ENCODE measurements around the gene DIP2C. TPM values are rescaled to one million over a fixed set of nuclear protein-coding genes. Genes with fewer than 3 reads are reported as not detected.
"Not testable (repeated sequence)": the region's sequence is repeated elsewhere in the genome, so short reads cannot be mapped to it uniquely, and the experiment has no call there.

Gene DIP2C
- total RNA-seq, 8 experiments from 2014 or later, result 1.9 to 26.3 (median 19.8) TPM

DNA sequence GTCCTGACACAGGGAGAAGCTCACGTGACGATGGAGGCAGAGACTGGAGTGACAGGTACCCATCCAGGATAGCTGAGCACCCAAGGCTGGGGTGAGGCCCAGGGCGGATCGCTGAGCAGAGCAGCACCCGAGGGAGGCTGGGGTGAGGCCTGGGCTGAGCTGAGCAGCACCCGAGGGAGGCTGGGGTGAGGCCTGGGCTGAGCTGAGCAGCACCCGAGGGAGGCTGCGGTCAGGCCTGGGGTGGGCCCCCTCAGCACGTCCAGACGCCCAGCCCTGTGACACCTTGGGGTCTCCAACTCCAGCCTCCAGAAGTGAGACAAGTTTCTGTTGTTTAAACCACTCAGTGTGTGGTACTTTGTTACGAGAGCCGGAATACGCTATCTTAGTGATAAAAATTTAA, 318.0 kb downstream of the DIP2C start:
- Histone ChIP-seq H3K4me3 (no peak overlapping the region), H3K27ac (no peak overlapping the region), H3K4me1 (replicated peaks in 1 of 2) (peaks cover 2 to 7% of the 10 kb centered on the region in 2 donors)
- WGBS, 10 experiments, result 20 to 100% (median 100%) methylated on average over 1 to 6 of the region's 13 CpGs; no CpG with 5 or more reads in 1 of the 10 experiments
- ATAC-seq (replicated peaks in 6 of 8), result no peak
- in situ Hi-C loops (cut with MboI; ENCODE audit: low pct_unique_long_range_greater_than_20kb in 2 of 9, low sequenced_read_pairs in 9 of 9, unreplicated experiment in 9 of 9), result no loop called here

GRCh38 chr10:370449-370825, 319.0 kb downstream of the DIP2C start:
- in situ Hi-C loops (cut with MboI; ENCODE audit: low pct_unique_long_range_greater_than_20kb in 2 of 9, low sequenced_read_pairs in 9 of 9, unreplicated experiment in 9 of 9), result no loop called here
- peaks cover 2 to 7% of the 10 kb centered on the region in 2 donors for H3K4me1 ChIP-seq (replicated peaks in 1 of 2)
- 52 to 100% (median 89%) methylated on average over 1 to 4 of the region's 6 CpGs; no CpG with 5 or more reads in 1 of the 10 experiments for WGBS, 10 experiments
- H3K27ac ChIP-seq, result no peak overlapping the region
- ATAC-seq (replicated peaks in 6 of 8), result no peak
- no peak overlapping the region for H3K4me3 ChIP-seq

- peak; percentile 24 to 91 (median 78) for ATAC-seq (replicated peaks in 6 of 8)
- Histone ChIP-seq H3K27ac (no peak overlapping the region), H3K4me1 (replicated peaks in 1 of 2) (peaks cover 2 to 7% of the 10 kb centered on the region in 2 donors), H3K4me3 (no peak overlapping the region)
- 37 to 96% (median 80%) methylated on average over 4 to 8 of the region's 22 CpGs; no CpG with 5 or more reads in 7 of the 10 experiments for WGBS, 10 experiments
- in situ Hi-C loops (cut with MboI; ENCODE audit: low pct_unique_long_range_greater_than_20kb in 2 of 9, low sequenced_read_pairs in 9 of 9, unreplicated experiment in 9 of 9), result no loop called here
Measured at GRCh38 chr10:369684-370448, 319.6 kb downstream of the DIP2C start.

DNA sequence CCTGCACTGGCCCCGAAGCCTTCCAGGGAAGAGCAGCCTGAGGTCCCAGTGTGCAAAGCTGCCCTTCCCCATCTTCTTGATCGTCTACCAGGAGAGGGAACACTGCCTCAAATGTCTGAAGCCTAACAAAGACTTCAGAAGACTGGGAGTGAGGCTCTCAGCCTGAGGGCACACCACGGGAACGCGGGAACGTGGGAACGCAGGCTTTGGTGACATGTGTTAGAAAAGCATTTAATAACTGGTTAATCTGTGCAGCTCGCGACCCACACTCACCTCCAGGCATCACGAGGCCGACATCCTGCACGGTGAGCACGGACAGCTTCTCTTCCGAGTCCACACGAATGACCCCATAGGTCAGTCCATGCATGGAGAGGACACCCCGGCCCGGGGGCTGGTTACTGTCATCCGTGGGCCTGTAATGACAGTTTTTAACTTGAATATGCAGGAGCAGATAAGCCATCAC, 320.2 kb downstream of the DIP2C start:
- WGBS, 10 experiments, result 59 to 100% (median 91%) methylated on average over 1 to 10 of the region's 18 CpGs; no CpG with 5 or more reads in 5 of the 10 experiments
- Histone ChIP-seq H3K27ac (no peak overlapping the region), H3K4me1 (replicated peaks in 1 of 2) (peaks cover 2 to 7% of the 10 kb centered on the region in 2 donors), H3K4me3 (no peak overlapping the region)
- no peak for ATAC-seq (replicated peaks in 6 of 8)
- in situ Hi-C loops (cut with MboI; ENCODE audit: low pct_unique_long_range_greater_than_20kb in 2 of 9, low sequenced_read_pairs in 9 of 9, unreplicated experiment in 9 of 9), result no loop called here

DNA sequence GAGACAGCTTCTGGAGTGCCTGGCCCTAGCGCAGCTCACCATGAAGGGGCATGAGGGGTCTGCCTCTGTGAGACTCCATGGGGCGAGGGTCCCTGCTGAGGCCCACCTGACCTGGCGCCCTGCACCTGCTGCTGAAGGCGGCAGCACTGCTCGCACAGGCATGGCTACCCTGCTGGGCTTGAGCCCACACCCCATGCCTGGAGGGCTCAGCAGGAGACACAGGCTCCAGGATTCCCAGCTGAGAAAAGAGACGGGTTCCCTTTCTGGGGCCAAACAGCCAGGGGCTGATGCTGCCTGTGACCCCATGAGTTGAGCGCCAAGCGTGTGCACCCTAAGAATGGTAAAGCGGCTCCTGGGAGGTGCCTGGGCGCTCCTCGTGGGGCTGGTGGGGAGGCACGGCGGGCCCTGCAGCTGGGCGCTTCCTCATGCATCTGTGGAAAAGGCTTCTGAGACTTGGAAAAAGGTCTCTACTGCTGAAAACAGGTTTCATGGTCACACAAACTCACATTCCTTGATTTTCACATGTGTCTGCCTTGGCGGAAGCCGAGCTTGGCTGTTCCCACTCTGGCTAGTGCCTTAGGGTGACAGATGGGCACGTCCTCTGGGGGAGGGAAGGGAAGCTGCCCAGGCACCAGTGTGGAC, 320.8 kb downstream of the DIP2C start:
- 93 to 100% (median 100%) methylated on average over 1 to 5 of the region's 17 CpGs; no CpG with 5 or more reads in 5 of the 10 experiments for WGBS, 10 experiments
- Histone ChIP-seq H3K4me1 (replicated peaks in 1 of 2) (peaks cover 2 to 4% of the 10 kb centered on the region in 2 donors), H3K27ac (no peak overlapping the region), H3K4me3 (no peak overlapping the region)
- ATAC-seq (replicated peaks in 6 of 8), result no peak
- in situ Hi-C loops (cut with MboI; ENCODE audit: low pct_unique_long_range_greater_than_20kb in 2 of 9, low sequenced_read_pairs in 9 of 9, unreplicated experiment in 9 of 9), result no loop called here

DNA sequence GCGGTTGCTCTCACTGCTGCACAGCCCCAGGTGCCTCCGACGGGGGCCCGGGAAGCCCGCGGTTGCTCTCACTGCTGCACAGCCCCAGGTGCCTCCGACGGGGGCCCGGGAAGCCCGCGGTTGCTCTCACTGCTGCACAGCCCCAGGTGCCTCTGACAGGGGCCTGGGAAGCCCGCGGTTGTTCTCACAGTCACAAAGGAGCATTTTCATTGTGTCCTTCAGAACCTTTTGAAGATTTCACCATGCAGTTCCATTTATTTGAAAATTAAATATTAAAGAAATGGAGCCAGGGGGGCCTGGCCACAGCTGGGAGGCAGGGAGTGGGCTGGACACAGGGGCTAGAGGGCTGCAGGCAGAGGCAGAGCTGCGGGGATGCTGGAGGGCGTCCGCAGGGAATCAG, 321.4 kb downstream of the DIP2C start:
- in situ Hi-C loops (cut with MboI; ENCODE audit: low pct_unique_long_range_greater_than_20kb in 2 of 9, low sequenced_read_pairs in 9 of 9, unreplicated experiment in 9 of 9); H3K4me1 ChIP-seq (replicated peaks in 1 of 2); H3K4me3 ChIP-seq; H3K27ac ChIP-seq; ATAC-seq (replicated peaks in 6 of 8): not testable (repeated sequence)
- 80 to 100% (median 97%) methylated on average over 1 to 5 of the region's 16 CpGs; no CpG with 5 or more reads in 7 of the 10 experiments for WGBS, 10 experiments

- no peak overlapping the region for H3K27ac ChIP-seq
- in situ Hi-C loops (cut with MboI; ENCODE audit: low pct_unique_long_range_greater_than_20kb in 2 of 9, low sequenced_read_pairs in 9 of 9, unreplicated experiment in 9 of 9), result no loop called here
- ATAC-seq (replicated peaks in 6 of 8), result no peak
- no peak overlapping the region for H3K4me3 ChIP-seq
- peaks cover 0 to 2% of the 10 kb centered on the region in 2 donors for H3K4me1 ChIP-seq (replicated peaks in 1 of 2)
- 95 to 100% (median 100%) methylated on average over 1 to 8 of the region's 25 CpGs; no CpG with 5 or more reads in 6 of the 10 experiments for WGBS, 10 experiments
Measured at GRCh38 chr10:367636-368035, 321.8 kb downstream of the DIP2C start.

DNA sequence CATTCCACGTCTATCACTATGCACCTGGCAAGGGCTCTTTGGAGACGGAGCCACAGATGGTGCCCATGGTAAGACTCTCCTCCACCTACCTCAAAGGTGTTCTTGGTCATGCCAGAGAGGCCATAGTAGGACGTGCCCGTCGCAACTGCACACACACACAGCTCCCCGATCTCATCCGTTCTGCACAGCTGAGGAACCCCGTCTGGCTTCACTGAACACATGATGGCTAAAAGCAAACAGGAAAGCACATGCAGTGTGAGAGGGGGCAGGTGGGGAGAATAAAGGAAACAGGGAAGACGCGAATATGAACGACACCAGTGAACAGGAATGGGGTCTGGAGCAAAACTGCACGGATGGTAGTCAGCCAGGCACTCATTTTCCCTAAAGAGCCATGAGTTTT, 323.3 kb downstream of the DIP2C start:
- H3K27ac ChIP-seq, result no peak overlapping the region
- no peak for ATAC-seq (replicated peaks in 6 of 8)
- no peak overlapping the region for H3K4me3 ChIP-seq
- peaks cover 12 to 15% of the 10 kb centered on the region in 2 donors for H3K4me1 ChIP-seq (replicated peaks in 1 of 2)
- in situ Hi-C loops (cut with MboI; ENCODE audit: low pct_unique_long_range_greater_than_20kb in 2 of 9, low sequenced_read_pairs in 9 of 9, unreplicated experiment in 9 of 9), result no loop called here
- whole genome bisulfite sequencing, 10 experiments, result 86 to 100% (median 93%) methylated on average over 1 to 7 of the region's 12 CpGs; no CpG with 5 or more reads in 2 of the 10 experiments

- Histone ChIP-seq H3K4me1 (replicated peaks in 1 of 2) (peaks cover 13 to 16% of the 10 kb centered on the region in 2 donors), H3K27ac (no peak overlapping the region), H3K4me3 (no peak overlapping the region)
- in situ Hi-C loops (cut with MboI; ENCODE audit: low pct_unique_long_range_greater_than_20kb in 2 of 9, low sequenced_read_pairs in 9 of 9, unreplicated experiment in 9 of 9), result no loop called here
- 92 to 100% (median 95%) methylated on average over 1 to 16 of the region's 24 CpGs; no CpG with 5 or more reads in 2 of the 10 experiments for WGBS, 10 experiments
- no peak for ATAC-seq (replicated peaks in 6 of 8)
Measured at GRCh38 chr10:364267-364775, 325.1 kb downstream of the DIP2C start.

DNA sequence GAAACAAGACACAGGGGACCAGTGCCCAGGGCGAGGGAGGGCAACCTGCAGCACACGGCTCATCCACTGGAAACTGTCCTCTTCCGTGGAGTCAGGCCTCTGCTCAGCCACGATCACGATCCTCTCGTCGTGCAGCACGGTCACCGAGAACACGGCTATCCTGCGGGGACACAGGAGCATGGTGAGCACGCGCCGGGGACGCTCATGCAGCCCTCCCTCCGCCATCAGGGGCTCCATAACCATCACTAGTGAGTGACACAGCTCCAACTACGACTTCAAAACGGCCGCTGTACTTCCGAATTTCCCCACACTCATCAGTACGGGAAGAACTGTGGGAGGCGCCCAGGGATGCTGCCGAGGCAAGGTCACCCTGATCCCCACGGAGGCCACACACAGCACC, 326.3 kb downstream of the DIP2C start:
- in situ Hi-C loops (cut with MboI; ENCODE audit: low pct_unique_long_range_greater_than_20kb in 2 of 9, low sequenced_read_pairs in 9 of 9, unreplicated experiment in 9 of 9), result no loop called here
- ATAC-seq (replicated peaks in 6 of 8), result no peak
- WGBS, 10 experiments, result 87 to 96% (median 90%) methylated on average over 2 to 6 of the region's 24 CpGs; no CpG with 5 or more reads in 6 of the 10 experiments
- H3K27ac ChIP-seq, result no peak overlapping the region
- peaks cover 13 to 16% of the 10 kb centered on the region in 2 donors for H3K4me1 ChIP-seq (replicated peaks in 1 of 2)
- H3K4me3 ChIP-seq, result no peak overlapping the region

GRCh38 chr10:361203-362081, 328.0 kb downstream of the DIP2C start:
- H3K4me3 ChIP-seq, result no peak overlapping the region
- in situ Hi-C loops (cut with MboI; ENCODE audit: low pct_unique_long_range_greater_than_20kb in 2 of 9, low sequenced_read_pairs in 9 of 9, unreplicated experiment in 9 of 9), result no loop called here
- peak in 5 of 8 experiments; percentile 78 to 91 (median 87) for ATAC-seq (replicated peaks in 6 of 8)
- whole genome bisulfite sequencing, 10 experiments, result 15 to 100% (median 75%) methylated on average over 1 to 14 of the region's 23 CpGs
- peak overlapping the region; percentile 25 to 68 for H3K27ac ChIP-seq
- H3K4me1 ChIP-seq (replicated peaks in 1 of 2), result peaks cover 13 to 16% of the 10 kb centered on the region in 2 donors

- no peak overlapping the region for H3K4me3 ChIP-seq
- WGBS, 10 experiments, result 20 to 100% (median 83%) methylated on average over 1 to 5 of the region's 6 CpGs; no CpG with 5 or more reads in 5 of the 10 experiments
- in situ Hi-C loops (cut with MboI; ENCODE audit: low pct_unique_long_range_greater_than_20kb in 2 of 9, low sequenced_read_pairs in 9 of 9, unreplicated experiment in 9 of 9), result no loop called here
- no peak overlapping the region for H3K27ac ChIP-seq
- H3K4me1 ChIP-seq (replicated peaks in 1 of 2), result peaks cover 13 to 16% of the 10 kb centered on the region in 2 donors
- ATAC-seq (replicated peaks in 6 of 8), result no peak
Measured at GRCh38 chr10:360653-361052, 328.8 kb downstream of the DIP2C start.

All from motor neuron (in vitro differentiated cells).